NCI-H446 (cell line): Measurements from ENCODE around the gene ITPKA.

Experiments used
- DNase-seq, 2 experiments: peaks; one replicate each; lab custom pipeline; 2025; lab: John Stamatoyannopoulos, UW

ITPKA gene

DNA sequence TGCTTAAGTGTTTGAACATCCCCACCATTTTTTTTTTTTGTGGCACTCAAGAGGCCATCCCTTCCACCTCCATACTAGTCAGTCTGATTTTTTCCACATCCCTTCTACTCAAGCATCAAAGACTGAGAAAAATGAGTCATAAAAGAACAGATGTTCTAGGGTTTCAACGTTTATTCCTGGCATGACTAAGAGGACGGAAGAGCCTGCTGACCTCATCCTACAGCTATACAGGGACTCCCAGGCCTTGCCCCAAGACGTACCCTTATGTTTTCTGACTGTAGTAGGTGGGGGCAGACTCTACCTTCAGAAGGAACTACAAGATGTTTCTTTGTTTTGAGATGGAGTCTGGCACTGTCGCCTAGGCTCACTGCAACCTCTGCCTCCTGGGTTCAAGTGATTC, 3.3 kb upstream of the ITPKA start:
- DNase-seq = peak in 1 of 2 experiments; percentile 32

DNA sequence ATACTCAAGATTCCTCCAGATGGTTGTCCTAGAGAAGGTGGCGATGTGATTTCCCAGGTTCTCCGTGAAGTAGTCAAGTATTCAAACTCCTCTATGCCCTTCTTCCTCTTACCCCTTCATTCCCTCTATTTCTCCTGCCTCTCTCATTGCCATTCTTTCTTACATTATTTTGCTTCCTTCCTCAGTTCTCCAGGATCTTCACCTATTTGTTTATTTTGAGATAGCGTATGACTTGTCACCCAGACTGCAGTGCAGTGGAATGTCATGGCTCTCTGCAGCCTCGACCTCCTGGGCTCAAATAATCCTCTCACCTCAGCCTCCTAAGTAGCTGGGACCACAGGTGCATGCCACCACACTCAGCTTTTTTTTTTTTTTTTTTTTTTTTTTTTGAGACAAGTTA, 1.8 kb upstream of the ITPKA start:
- DNase-seq = no peak

DNA sequence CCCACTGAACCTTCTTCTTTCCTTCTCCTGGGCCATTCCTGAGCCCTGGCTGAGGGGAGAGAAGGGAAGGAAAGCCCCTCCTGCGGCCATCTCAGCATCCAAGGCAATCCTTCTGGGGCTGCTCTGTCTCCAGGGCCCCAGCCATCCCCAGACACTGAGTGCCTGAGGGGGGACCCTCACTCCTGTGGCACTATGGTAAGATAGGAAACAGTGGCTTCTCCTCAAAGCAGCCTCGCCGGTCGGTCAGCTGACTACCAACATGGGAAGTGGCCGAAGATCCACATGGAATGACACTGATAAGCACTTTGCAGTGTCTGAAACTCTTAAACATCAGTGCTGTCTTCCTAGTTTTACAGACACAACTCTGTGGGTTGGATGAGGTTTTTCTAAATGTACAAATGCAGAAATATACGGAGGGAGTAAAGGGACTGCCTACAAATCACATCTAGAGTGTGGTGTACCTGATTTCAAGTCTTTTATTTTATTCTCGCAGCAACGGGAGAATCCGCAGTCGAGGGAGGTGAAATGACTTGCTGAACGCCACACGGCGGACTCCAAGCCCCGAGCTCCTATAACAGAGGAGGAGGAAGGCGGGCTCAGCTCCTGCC, 973 bp upstream of the ITPKA start:
- no peak for DNase-seq

DNA sequence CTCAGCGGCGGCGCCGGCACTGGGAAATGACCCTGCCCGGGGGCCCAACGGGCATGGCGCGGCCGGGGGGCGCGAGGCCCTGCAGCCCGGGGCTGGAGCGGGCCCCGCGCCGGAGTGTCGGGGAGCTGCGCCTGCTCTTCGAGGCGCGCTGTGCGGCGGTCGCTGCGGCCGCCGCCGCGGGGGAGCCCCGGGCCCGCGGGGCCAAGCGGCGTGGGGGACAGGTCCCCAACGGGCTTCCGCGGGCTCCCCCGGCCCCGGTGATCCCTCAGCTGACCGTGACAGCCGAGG, 172 bp downstream of the ITPKA start:
- no peak for DNase-seq

DNA sequence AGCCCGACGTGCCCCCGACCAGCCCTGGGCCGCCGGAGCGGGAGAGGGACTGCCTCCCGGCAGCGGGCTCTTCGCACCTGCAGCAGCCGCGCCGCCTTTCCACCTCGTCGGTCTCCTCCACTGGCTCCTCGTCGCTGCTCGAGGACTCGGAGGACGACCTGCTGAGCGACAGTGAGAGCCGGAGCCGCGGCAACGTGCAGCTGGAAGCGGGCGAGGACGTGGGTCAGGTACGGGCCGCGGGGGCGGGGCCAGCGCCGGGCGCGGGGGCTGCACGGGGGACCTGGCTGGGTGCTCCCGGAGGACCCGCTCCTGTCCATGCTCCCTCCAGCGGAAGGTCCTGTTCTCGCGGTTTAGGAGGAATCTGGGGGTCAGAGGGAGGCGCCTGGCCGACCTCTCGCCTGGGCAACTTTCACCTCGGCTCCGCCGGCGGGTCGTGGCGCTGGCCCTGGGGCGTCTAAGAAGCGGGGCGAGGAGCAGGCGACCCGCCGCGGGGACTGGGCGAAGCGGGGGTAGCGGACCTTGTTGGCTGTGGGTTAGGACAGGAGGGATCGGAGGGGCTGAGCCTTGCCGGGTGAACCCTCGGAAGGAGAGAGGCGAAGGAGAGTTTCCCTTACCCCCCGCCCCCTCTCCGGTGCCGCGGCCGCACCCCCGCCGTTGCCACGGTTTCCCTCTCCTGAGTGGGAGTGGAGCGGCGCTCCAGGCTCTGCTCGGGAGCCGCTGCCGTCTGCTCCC, 682 bp downstream of the ITPKA start:
- no peak for DNase-seq

DNA sequence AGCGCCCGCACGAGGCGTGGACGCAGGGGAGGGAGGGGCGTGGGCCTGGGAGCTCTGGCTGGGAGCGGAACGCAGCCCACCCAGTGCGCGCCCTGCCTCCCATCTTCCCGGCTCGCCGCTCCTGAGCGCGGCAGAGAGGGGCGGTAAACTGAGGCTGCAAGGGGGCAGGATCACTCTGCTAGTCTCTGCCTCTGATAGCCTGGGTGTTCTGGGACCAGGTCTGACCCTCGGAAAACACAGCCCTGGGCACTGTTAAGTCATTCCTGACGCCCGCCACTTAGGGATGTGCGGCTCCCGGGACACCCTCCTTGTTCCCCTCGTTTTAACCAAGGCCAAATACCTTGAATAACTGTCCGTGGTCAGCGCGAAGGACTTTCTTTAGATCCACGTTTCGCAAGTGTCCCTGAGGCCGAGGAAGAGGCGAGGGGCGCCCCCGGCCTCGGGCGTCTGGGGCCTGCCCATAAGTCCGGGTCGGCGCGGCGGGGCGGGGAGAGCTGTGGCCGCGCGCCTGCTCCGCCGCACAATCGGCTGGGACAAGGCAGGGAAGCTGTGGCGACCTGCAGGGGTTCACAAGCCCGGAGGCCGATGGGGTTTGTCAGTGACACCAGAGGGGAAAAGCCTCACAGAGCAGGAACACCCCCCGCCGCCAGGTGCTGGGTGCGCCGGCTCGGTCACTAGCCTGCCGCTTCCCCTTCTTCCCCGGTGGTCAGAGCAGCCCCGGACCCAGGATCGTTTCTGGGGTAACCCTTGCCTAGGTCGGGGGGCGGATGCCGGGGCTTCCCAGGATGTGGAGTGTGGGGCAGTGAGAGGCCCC, 1.5 kb downstream of the ITPKA start:
- no peak for DNase-seq

DNA sequence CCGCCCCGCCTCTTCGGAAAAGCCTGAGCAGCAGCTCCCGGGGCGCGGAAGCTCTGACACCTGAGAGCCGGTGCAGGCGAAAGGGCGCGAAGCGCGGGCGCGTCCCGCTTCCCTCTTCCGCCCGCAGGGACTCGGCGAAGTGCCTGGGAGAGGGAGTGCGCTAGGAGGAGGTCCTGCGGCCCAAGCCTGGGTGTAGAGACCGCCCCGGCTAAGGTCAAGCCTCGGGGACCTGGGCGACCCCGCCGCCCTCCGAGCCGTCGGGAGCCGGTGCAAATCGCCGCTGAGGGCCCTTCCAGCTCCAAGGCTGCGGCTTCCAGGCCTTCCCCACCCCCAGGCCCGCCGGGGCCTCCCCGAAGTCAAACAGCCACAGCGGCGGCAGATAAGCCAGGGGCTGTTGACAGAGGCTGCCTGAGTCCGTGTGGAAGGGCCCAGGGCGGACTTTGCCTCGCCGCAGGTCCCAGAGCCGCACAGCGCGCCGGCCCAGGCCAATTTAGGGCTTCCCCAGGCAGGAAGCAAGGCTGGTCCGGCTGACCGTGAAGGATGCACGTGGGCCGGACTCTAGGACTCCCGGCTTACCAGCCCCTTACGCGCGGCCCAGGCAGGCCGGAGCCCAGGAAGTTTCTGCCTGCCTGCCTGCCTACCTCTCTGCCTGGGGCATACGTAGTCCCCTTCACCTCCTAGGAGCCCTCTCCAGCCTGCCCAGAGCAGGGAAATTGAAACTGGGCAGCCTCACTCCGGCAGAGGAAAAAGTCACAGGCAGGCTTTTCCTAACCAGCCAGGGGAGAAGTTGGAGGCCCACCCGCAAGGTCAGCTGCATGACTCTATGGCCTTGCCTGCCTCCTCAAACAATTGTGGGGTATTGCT, 2.3 kb downstream of the ITPKA start:
- DNase-seq = no peak

DNA sequence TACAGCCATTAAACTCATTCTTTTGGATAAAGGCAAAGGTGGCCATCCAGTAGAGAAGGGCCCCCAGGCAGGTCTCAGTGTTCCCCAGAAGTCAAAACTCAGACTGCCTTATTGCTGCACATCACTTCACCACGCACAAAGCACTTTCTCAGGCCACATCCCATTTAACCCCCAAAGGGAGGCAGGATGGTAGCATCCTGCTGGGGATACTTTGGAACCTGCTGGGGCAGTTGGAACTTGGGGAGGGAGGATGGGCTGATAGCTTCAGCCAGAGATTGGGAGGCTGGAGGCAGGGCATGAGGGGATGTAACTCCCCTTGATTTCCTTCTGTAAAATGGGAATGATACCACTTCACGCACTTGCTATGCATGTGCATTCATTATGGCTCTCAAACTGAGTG, 5.0 kb downstream of the ITPKA start:
- DNase-seq = no peak

DNA sequence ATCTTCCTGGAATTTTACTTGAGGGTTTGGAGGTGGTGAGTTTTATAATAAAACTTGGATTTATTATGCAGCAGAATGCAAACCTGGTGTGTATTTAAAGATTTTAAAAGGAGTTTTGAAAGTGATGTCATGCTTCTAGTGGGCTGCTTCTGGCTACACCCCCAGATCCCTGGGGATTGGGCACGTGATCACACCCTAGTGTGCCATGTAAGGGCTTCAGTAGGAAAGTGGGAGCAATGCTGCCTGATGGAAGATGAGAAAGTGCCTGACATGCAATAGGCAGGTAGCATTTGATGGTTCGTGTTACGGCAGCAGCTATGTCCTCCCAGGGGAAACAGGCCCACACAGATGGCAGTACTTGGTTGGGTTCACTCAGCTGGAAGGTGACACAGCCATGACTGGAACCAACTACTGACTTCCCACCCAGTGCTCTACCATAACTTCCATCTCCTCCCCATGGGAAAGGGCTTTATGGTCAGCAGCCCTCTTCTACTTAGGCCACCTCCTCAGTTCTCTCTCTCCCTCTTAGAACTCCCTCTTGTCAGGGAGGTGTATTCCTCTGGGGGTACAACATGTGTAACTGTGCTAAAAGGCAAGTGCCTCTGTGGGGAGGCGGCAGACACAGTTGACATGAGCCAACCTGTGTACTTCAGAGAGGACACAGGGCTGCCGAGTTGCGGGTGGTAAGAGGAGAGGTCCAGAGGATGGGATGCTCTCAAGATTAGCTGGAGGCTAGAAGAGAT, 5.6 kb downstream of the ITPKA start:
- no peak for DNase-seq

DNA sequence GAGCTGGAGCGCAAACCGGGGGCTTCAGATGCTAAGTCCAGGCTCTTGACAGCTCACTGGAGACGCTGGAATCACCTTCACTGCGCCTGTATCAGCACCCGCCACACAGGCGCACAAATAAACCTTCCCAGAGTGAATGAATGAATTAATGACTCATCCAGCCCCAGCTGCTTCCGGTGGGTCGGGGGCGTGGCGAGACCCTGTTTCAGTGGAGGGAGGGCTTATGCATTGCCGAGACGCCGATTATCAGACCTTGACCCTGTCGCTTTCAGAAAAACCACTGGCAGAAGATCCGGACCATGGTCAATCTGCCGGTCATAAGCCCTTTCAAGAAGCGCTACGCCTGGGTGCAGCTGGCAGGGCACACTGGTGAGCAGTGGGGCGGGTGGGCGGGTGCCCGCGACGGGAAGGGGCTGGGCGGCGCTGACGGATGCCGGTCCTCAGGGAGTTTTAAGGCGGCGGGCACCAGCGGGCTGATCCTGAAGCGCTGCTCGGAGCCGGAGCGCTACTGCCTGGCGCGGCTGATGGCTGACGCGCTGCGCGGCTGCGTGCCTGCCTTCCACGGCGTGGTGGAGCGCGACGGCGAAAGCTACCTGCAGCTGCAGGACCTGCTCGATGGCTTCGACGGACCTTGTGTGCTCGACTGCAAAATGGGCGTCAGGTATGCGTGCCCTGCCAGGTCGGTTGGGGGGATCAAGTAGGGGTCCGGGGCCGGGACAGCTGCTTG, 7.7 kb downstream of the ITPKA start:
- DNase-seq = no peak

DNA sequence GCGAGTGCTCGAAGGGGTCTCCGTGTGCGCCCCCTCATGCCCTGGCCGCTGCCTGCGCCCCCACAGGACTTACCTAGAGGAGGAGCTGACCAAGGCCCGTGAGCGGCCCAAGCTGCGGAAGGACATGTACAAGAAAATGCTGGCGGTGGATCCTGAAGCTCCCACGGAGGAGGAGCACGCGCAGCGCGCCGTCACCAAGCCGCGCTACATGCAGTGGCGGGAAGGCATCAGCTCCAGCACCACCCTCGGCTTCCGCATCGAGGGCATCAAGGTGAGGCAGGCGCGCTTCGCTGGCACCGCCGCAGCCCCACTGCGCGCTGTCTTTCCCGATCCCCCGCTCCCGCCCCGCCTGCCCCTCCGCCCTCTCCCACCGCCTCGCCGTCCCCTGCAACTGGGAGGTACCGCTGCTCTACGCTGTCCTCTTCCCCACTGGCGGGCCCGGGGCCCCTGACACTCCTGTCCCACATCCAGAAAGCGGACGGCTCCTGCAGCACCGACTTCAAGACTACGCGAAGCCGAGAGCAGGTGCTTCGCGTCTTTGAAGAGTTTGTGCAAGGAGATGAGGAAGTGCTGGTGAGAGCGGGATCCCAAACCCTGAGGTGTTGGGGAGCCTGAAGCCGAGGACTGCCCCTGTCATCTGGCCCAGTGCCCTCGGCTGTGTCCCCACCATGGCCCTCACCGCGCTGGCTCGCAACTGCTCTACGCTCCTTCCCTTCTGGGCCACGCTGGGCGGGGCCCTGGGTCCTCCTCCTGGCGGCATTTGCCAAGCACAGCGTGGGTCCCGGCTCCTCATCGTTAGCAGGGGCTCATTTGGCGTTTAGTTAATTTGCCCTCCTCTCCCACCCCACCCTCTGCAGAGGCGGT, 8.5 kb downstream of the ITPKA start:
- DNase-seq = no peak

DNA sequence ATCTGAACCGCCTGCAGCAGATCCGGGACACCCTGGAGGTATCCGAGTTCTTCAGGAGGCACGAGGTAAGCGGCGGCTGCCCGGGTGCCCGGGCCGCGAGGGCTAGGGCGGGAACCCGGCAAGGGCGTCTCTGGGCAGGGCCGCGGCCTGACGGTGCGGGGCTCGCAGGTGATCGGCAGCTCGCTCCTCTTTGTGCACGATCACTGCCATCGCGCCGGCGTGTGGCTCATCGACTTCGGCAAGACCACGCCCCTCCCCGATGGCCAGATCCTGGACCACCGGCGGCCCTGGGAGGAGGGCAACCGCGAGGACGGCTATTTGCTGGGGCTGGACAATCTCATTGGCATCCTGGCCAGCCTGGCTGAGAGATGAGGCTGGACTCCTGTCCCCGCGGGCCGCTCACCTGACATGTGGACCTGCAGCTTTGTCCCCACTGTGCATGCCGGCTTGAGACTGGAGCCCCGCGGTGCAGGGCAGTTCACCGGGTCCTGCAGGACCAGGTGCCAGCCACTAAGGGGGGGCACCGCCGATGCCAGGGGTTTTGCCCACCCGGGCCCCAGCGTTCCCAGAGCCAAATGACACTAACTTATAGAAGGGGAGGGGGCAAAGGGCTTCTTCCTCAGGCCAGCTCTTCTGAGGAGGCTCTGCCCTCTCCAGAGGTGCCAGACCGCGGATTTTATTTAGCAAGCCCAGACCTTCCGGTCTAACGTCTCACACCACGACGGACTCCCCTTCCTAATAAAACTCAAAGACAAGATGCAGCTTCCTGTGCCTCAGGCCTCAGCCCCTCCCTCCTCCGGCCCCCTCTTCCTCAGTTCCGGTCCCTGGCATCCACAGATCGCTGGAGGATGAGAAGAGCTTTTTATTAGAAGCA, 9.4 kb downstream of the ITPKA start:
- DNase-seq = no peak

DNA sequence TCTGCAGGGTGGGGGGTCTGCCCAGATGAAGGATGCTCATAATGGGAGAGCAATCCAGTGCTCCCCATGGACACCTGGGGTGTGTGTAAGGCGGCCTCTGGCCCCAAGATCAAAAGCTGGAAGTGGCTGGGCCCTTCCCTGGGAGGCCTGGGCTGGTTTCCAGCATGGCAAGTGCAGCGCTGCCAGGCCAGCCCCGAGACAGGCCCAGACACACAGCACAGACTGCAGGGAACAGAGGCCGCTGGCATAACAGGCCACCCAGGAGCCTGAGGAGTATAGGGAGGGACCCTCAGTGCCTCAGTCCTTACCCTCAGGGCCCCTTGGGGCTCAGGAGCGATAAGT, 10.0 kb downstream of the ITPKA start:
- DNase-seq = peak in 1 of 2 experiments; percentile 21

DNA sequence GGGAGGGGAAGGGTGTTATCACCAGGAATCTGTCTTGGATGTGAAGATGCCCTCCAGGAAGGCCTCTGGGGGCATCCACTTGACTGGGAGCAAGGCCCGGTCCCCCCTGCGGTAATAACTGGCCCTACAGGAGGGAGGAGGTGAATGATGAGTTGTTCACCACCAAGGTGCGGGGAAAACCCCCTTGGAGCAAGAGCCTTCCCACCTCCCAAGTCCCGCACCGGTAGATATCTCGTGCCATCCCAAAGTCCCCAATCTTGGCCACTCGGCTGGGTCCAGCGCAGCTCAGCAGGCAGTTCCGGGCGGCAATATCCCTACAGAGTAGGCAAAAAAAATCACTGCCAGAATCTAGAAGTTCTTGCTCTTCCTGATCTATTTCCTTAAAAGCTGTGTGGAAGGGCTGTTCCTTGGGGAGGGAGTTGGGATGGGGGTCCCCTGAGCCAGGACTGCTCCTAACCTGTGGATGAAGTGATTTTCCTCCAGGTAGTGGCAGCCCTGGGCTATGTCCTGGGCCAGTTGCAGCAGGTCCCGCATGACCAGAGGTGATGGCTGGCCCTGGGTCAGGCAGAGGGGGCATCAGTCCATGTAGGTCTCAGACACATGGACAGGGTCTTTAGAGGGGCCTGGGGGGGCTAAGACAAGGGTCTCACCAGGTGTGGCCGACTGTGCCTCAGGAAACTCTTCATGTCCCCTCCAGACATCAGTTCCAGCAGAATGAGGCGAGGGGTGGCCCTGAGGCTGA, 11.2 kb downstream of the ITPKA start:
- DNase-seq = no peak

DNA sequence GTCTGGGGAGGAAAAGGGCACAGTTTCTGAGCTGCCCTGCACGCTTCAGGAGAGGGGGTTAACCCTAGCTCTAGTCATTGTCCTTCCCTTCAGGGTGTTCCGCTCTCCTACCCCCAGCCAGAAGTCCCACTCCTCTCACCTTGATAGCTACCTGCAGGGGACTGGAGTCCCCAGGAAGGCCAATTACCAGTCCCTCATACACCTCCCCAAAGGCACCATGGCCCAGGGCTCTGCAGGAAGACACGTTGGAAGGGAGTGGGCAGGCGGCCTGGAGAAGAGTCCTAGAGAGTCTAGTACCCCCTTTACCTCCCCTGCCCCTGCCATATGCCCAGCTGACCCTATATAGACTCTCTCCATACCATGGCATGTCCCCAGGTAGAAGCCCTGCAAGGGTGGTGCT, 12.1 kb downstream of the ITPKA start:
- DNase-seq = no peak

DNA sequence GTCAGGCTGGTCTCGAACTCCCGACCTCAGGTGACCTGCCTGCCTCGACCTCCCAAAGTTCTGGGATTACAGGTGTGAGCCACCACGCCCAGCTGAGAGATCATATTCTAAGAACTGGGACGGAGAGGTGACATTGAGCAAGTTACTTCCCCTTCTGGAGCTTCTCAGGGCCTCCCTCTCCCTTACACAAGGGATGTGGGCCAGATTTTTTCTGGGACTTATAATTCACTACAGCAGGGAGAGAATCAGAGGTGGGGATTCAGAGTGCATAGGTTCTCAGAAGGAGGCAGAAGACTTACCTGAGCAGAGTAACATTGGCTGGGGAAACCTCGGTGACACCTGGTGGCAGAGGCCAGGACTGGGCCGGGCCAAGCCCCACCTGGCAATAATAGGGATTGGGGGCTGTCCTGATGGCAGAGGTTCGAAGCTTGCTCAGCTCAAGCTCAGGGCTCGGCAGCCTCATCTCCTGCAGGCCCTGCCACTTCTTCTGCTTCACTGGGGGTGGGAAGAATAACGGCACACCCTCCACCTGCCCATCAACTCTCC, 13.2 kb downstream of the ITPKA start:
- DNase-seq = no peak

DNA sequence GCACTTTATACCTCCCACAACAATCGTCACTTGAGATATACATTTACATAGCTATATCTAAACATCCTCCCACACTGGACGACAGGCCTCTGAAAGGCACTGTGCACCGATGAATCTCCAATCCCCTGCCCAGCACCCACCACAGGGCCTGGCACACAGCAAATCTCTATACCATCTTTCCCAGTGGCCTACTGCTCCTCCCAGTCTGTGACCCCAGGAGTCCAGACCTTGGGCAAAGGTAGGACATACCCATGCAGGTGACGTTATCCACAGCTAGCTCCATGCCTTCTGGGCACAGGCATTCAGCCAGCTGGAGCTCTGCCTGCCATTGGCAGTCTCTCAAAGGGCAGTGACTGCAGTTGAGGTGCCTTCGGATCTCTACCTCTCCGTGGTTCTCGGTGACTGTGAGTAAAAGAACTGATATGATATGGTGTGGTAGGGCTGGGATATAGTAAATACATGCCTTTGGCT, 14.2 kb downstream of the ITPKA start:
- DNase-seq = no peak

DNA sequence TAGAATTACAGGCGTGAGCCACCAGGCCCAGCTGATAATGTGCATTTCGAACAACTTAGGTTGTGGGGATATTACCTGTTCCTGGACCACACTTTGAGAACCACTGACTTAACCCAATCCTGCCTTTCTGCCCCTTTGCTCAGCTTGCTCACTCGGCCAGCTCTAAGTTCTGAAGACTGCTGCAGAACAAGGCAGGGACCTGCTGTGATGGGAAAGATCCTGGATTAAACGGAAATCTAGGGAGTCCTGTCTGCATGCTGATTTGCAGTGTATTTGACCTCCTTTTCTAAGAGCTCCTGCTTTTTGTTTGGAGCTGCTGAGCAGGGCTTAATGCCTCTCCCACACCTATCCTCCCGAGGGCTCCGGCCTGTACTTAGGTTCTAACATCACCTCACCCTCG, 17.1 kb downstream of the ITPKA start:
- no peak for DNase-seq
